GM18951 (cell line): ENCODE results near the gene ZSCAN30.

Experiments used
- POLR2A ChIP-seq: IDR thresholded peaks from 4 replicates; pipeline ENCODE4 v1.6.1; 2011; ENCODE audit warnings: mild to moderate bottlenecking; ENCODE audit not compliant: insufficient read length, insufficient read depth; ENCODE audit errors: extremely low read depth
- in situ Hi-C: fragments of 300-500 bp; cut with MboI; formaldehyde crosslinking; loops from one replicate; pipeline ENCODE4 v1.12.0; 2022; ENCODE audit warnings: low sequenced_read_pairs, mixed read lengths, inconsistent platforms; ENCODE audit not compliant: unreplicated experiment

ZSCAN30 gene

DNA sequence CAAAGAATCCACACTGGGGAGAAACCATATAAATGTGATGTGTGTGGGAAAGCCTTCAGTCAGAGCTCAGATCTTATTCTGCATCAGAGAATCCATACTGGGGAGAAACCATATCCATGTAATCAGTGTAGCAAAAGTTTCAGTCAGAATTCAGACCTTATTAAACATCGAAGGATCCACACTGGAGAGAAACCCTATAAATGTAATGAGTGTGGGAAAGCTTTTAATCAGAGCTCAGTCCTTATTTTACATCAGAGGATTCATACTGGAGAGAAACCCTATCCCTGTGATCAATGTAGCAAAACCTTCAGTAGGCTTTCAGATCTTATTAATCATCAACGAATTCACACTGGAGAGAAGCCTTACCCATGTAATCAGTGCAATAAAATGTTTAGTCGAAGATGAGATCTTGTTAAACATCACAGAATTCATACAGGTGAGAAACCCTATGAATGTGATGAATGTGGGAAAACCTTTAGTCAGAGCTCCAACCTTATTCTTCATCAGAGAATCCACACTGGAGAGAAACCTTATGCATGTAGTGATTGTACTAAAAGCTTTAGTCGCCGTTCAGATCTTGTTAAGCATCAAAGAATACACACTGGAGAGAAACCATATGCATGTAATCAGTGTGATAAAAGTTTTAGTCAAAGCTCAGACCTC is 16.7 kb upstream of the ZSCAN30 start:
- no peak for TF ChIP-seq POLR2A

DNA sequence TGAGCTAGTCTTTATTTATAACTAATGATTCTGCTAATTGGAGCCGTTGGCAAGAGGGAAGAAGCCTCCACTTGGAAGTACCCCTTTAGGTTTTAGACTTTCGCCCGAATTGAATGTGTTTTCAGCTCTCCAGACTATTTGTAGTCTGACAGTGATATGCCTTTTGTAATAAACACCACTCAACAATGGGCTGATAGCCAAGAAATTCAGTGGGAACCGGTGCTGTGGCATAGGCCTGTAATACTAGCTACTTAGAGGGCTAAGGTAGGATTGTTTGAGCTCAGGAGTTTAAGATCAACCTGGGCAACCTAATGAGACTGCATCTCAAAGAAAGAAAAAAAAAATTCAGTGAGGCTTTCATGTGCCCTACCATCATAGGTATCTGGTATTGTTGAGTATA is 13.6 kb upstream of the ZSCAN30 start:
- in situ Hi-C loops = no loop called here
- no peak for TF ChIP-seq POLR2A

More for the DNA sequence above, 16.7 kb upstream of the ZSCAN30 start:
- in situ Hi-C loops = no loop called here

DNA sequence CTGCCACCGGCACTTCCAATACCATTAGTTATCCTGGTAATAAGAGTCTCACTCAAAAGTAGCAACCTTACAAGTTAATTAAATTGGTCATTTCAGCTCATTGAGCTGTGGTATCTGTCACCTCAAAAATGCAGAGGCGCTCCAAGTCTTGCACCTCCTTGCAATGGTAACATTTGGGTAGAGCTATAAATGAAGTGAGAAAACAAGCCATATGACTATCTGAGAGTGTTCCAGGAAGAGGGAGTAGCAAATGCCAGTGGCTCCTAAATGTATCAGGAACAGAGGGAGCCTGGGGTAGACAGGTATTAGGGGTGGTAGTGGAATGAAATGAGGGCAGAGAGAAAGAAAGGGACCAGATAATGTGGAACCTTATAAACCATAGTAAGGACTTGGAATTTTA is 6.0 kb upstream of the ZSCAN30 start:
- in situ Hi-C loops = no loop called here
- no peak for TF ChIP-seq POLR2A

DNA sequence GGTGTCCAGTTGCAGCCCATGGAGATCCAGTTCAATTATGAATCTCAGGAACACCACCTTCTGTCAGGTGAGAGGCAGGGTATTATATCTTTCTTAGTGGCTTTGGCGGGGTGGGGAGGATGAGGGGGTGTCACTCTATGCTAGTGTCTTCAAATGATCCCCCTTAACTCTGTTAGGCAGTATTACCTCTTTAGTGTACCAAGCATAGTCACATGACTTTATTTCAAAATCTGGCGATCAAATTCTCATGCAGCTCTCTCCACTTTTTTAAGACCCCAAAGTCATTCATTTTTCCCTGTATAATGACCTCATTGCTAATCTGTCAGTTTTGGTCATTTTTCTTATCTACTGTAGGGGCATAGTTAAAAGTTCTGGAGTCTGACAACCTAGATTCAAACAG is 1.1 kb upstream of the ZSCAN30 start:
- in situ Hi-C loops = no loop called here

DNA sequence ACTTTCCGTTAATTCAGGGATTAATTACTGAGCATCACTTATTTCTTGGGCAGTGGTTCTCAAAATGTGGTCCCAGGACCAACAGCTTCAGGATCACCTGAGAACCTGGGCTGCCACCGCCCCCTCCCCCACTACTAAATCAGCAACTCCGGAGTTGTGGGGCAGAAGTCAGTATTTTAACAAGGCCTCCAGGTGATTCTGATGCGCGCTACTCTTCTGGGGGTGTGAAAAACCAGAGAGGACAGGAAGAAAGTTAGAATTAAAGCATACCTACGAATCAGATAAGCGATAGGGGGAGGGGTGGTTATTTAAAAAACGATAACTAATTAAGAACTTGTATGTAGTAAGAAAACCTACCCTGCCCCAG is 319 bp downstream of the ZSCAN30 start:
- in situ Hi-C loops = no loop called here
- no peak for TF ChIP-seq POLR2A

More for the DNA sequence above, 1.1 kb upstream of the ZSCAN30 start:
- TF ChIP-seq POLR2A = no peak

DNA sequence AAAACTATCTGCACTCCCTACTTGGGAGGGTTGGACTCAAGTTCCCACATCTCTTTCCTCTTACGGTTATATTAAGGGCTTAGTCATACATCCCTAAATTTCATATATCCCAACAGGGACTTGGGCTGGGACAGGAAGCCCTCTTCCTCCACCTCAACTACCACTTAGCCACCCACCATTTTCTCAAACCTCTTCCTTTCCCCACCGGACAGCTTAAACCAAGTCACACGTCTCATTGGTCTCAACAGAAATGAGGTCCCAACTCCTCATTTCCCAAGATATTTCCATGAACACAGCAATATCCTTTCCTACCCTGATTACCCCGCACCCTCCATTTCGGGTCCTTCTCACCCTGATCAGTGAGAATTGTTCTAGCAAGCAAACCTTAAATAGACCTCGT is 736 bp downstream of the ZSCAN30 start:
- in situ Hi-C loops = no loop called here
- no peak for TF ChIP-seq POLR2A

DNA sequence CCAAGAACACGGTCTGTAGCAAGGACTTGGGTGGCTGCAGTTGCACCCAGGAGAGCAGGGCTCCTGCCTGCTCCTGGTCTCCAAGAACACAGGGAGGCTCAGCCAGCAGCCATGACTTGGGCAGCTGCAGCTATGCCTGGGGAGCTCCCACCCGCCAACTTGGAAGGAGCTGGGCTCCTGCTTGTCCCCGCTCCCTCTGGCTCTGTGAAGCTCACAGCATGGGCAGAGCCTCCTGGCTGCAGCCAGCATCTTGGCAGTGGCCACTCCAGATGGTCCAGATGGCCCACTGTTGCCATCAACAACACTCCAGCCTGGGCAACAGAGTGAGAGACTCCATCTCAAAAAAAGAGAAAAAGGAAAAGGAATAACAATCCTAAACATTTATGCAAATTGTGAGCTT is 5.2 kb downstream of the ZSCAN30 start:
- TF ChIP-seq POLR2A = no peak
- in situ Hi-C loops = no loop called here

DNA sequence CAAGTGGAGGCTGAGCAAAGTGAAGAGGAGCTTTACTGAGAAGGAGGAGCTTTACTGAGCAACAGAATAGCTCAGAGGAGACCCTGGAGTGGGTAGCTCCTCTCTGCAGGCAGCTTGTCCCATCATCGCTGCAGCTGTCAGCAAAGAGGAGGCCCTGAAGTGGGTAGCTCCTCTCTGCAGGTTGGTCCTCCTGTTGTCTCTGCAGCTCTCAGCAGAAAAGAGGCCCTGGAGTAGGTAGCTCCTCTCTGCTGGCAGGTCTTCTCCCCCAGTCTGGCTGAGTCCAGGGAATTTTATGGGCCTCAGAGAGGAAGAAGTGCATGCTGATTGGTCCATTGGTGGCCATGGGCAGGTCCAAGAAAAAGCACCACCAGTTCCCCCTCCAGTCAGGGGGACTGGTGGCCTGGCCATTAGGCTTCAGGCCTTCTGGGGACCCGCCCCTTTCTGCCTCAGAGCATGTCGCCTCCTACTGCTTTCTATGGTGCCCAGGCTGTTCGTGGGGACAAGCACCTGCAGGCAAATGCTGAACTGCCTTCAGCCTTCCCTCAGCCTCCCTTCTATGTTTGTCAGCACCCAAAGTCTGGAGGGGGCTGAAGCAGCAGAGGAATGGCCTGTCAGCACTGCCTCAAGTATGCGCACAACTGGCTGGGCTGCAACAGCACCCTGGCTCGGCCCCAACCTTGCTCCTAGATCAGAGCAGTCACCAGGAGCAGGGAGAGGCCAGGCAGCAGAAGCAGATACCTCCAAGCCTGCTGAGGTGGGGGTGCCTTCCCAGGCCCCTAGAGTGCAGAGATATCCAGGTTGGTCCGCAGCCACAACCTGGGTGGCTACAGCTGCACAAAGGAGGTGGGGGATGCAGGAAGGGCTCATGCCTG is 5.9 kb downstream of the ZSCAN30 start:
- in situ Hi-C loops = no loop called here
- no peak for TF ChIP-seq POLR2A

DNA sequence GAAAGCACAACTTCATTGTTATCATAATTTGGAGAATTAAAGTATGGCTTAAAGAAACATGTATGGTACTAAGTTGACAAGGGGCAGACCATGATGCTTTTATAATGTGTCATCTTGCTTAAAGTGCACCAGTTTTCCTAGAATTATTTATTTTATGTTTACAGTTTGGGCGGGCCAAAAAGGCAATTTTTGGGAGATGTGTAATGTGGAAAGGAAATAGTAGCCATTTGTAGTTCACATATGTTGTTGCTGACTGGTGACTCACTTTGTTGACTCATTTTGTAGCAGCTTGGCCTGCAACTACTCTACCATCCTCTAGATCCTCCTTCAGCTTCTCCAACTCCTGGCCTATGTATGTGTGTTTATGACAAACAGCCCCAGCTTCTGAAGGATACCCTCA is 7.7 kb downstream of the ZSCAN30 start:
- in situ Hi-C loops = no loop called here
- TF ChIP-seq POLR2A = no peak

DNA sequence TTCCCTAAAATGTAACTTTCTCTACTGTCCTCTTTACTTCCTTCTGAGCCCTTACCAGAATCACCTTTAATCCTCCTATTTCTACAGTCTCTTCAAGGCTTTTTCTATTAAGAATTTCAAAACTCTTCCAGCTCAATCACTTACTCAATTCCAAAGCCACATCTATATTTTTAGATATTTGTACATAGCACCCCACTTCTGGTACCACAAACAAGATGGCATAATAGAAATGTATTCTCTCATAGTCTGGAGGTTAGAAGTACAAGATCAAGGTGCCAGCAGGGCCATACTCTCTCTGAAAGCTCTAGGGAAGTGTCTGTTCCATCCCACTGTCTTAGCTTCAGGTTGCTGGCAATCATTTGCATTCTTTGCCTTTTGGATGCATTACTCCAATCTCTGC is 11.1 kb downstream of the ZSCAN30 start:
- no peak for TF ChIP-seq POLR2A
- in situ Hi-C loops = no loop called here

DNA sequence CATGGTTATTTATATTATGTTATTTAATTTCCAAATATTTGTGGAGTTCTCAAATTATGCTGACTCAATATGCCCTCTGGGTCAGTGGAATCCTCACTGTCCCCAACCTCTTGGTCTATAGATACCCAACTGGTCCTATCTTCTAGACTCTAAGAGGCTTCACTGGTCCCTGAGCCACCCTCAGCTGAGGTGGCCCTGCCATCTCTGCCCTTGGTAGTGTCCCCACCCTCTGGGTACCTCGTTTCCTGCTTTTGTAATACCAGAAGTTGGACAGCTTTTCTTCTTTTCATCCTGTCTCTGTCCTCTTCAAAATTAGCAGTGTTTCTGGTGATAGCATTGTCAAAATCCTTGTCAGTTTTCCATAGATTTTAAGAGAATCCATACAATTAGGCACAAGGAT is 11.9 kb downstream of the ZSCAN30 start:
- no peak for TF ChIP-seq POLR2A
- in situ Hi-C loops = no loop called here

DNA sequence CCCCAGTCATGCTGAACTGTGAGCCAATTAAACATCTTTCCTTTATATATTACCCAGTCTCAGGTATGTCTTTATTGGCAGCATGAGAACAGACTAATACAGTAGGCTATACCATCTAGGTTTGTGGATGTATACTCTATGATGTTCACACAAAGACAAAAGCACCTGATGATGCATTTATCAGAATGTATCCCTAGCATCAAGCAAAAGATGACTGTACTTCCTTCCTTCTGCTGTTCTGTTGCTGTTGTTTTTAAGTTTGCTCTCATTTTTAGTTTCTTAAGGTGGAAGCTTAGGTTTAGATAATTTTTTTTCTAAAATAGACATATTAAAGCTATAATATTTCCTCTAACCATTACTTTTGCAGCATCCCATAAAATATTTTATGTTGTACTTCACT is 12.4 kb downstream of the ZSCAN30 start:
- TF ChIP-seq POLR2A = no peak

DNA sequence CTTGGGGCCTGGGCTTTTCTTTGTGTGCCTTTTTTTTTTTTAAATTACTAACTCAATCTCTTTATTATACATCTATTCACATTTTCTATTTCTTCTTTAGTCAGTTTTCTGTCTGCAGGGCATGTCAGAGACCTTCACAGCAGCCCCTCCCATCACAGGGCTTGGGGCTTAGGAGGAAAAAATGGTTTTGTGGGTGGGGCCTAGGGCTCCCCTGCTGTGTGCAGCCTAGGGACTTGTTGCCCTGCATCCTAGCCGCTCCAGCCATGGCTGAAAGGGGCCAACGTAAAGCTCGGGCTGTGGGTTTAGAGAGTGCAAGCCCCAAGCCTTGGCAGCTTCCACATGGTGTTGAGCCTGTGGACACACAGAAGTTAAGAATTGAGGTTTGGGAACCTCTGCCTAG is 13.8 kb downstream of the ZSCAN30 start:
- in situ Hi-C loops = no loop called here
- TF ChIP-seq POLR2A = no peak

More for the DNA sequence above, 12.4 kb downstream of the ZSCAN30 start:
- in situ Hi-C loops = no loop called here

DNA sequence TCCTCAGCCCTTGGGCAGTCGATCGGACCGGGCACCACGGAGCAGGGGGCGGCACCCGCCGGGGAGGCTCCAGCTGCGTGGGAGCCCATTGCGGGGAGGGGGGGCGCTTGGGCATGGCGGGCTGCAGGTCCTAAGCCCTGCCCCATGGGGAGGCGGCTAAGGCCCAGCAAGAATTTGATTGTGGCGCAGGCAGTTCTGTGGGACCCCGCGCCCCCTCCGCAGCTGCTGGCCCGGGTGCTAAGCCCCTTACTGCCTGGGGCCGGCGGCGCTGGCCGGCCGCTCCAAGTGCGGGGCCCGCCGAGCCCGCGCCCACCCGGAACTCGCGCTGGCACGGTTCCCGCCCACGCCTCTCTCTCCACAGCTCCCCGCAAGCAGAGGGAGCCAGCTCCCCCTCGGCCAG is 18.4 kb downstream of the ZSCAN30 start:
- in situ Hi-C loops = no loop called here

More for the DNA sequence above, 18.4 kb downstream of the ZSCAN30 start:
- TF ChIP-seq POLR2A = no peak
